BLaER1 (cell line): Measurements from ENCODE around the gene MMP20.
"Not testable (repeated sequence)": the region's sequence is repeated elsewhere in the genome, so short reads cannot be mapped to it uniquely, and the experiment has no call there.

Experiments used
- H3K27ac ChIP-seq: shearing (Covaris generic); formaldehyde crosslinking; 2 replicates; pipeline ENCODE4 v1.8.1; 2022
- H3K27me3 ChIP-seq: shearing (Covaris generic); formaldehyde crosslinking; 2 replicates; pipeline ENCODE4 v1.8.1; 2022
- H3K36me3 ChIP-seq: shearing (Covaris generic); formaldehyde crosslinking; 2 replicates; pipeline ENCODE4 v1.8.1; 2022
- H3K4me1 ChIP-seq: shearing (Covaris generic); formaldehyde crosslinking; 2 replicates; pipeline ENCODE4 v1.8.1; 2022
- H3K4me2 ChIP-seq: shearing (Covaris generic); formaldehyde crosslinking; 2 replicates; pipeline ENCODE4 v1.8.1; 2022
- H3K4me3 ChIP-seq: shearing (Covaris generic); formaldehyde crosslinking; 2 replicates; pipeline ENCODE4 v1.8.1; 2022
- H3K9ac ChIP-seq: shearing (Covaris generic); formaldehyde crosslinking; 2 replicates; pipeline ENCODE4 v1.8.1; 2022
- H3K9me3 ChIP-seq: shearing (Covaris generic); formaldehyde crosslinking; 2 replicates; pipeline ENCODE4 v1.8.1; 2022
- H4K20me1 ChIP-seq: shearing (Covaris generic); formaldehyde crosslinking; 2 replicates; pipeline ENCODE4 v1.8.1; 2022
- Cebpa-rat ChIP-seq: shearing (Covaris generic); IDR thresholded peaks from 2 replicates; pipeline ENCODE4 v1.8.1; 2022

MMP20 gene

DNA sequence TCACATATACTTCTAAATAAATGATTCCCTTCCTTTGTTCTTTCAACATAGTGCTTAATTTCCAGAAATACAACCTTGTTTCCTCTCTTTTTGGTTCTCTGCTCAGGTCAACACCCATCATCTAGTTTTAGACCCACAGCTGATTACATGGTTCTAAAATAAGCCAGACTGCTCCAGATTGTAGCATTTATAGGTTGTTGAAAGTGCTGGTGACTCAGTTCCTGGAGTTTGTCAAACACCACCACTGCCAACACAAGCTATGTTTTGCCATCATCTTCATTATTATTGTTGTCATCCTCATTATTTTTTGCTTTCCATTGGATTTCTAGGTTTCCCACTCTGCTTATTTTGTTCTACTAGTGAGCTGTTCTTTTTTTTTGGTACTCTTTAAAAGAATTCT lies 22.3 kb upstream of the MMP20 start:
- Histone ChIP-seq H3K9ac (no peak overlapping the region), H3K27me3 (no peaks in the 10 kb centered on the region), H4K20me1 (no peaks in the 10 kb centered on the region), H3K4me2 (no peak overlapping the region), H3K36me3 (no peaks in the 10 kb centered on the region), H3K27ac (no peak overlapping the region), H3K9me3 (no peaks in the 10 kb centered on the region), H3K4me3 (no peak overlapping the region), H3K4me1 (no peaks in the 10 kb centered on the region)
- no peak for TF ChIP-seq Cebpa-rat

- no peaks in the 10 kb centered on the region for H4K20me1 ChIP-seq
- no peak for TF ChIP-seq Cebpa-rat
- H3K4me3 ChIP-seq: no peak overlapping the region
- H3K27me3 ChIP-seq: no peaks in the 10 kb centered on the region
- no peak overlapping the region for H3K9ac ChIP-seq
- no peak overlapping the region for H3K27ac ChIP-seq
- H3K9me3 ChIP-seq: no peaks in the 10 kb centered on the region
- H3K36me3 ChIP-seq: no peaks in the 10 kb centered on the region
- H3K4me2 ChIP-seq: no peak overlapping the region
- no peaks in the 10 kb centered on the region for H3K4me1 ChIP-seq
Observed at GRCh38 chr11:102643941-102644340, 18.8 kb upstream of the MMP20 start.

GRCh38 chr11:102640946-102641345 lies 15.8 kb upstream of the MMP20 start:
- H3K4me3 ChIP-seq: no peak overlapping the region
- TF ChIP-seq Cebpa-rat: no peak
- H3K4me1 ChIP-seq: no peaks in the 10 kb centered on the region
- no peaks in the 10 kb centered on the region for H3K27me3 ChIP-seq
- no peak overlapping the region for H3K9ac ChIP-seq
- no peaks in the 10 kb centered on the region for H3K36me3 ChIP-seq
- H3K9me3 ChIP-seq: no peaks in the 10 kb centered on the region
- no peak overlapping the region for H3K4me2 ChIP-seq
- no peaks in the 10 kb centered on the region for H4K20me1 ChIP-seq
- H3K27ac ChIP-seq: no peak overlapping the region

- Histone ChIP-seq H3K9me3 (no peaks in the 10 kb centered on the region), H3K36me3 (no peaks in the 10 kb centered on the region), H3K27me3 (no peaks in the 10 kb centered on the region), H3K4me3 (no peak overlapping the region), H3K4me2 (no peak overlapping the region), H4K20me1 (no peaks in the 10 kb centered on the region), H3K9ac (no peak overlapping the region), H3K27ac (no peak overlapping the region), H3K4me1 (no peaks in the 10 kb centered on the region)
- no peak for TF ChIP-seq Cebpa-rat
Observed at GRCh38 chr11:102639656-102640055, 14.5 kb upstream of the MMP20 start.

DNA sequence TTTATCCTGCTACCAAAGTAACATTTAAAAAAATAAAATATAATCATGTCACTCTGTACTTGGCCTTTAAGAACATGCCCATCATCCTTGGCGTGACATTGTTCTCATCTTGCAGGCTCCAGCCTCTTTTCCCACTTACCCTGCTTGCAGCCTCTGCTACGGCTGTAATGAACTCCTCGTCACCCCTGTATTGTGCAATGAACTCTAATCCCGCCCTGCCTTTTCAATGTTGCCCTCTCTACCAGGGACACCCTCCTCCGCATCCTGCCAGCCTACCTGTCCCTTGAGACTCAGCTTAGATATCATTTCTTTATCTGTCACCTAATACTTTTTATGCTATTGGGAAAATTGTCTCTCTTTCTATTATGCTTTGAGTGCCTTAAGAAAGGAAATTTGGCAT lies 12.6 kb upstream of the MMP20 start:
- H3K4me2 ChIP-seq: no peak overlapping the region
- H3K4me1 ChIP-seq: no peaks in the 10 kb centered on the region

DNA sequence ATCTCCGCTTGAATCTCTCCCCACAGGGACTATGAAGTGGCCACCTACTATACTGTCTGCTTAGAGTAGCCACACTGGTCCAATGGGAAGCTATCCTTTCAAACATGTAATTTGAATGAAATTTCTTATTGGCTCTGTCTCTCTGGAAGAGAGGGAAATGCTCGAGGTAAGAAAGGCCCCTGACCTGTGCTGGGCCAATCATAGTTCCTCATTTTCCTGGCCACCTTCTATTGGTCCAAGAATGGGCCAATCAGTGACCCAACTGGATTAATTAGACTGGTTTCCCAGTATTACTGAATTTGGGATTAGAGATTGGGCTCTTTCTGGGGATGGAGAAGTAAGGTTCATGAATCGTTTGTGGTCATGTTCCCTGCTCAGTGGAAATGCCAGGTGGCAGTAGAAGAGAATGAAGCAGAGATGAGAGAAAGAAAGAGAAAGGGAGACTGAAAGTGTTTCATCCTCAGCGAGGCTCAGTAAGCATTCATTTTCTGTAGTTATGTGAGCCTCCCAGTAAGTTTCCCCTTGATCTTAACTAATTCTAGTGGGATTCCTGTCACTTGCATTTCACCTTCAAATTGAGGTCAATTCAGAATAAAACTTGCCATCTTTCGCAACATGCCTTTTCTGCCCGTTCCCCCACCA lies 8.4 kb upstream of the MMP20 start:
- H3K4me1 ChIP-seq: no peaks in the 10 kb centered on the region
- no peak for TF ChIP-seq Cebpa-rat
- H3K9ac ChIP-seq: no peak overlapping the region
- H3K4me3 ChIP-seq: no peak overlapping the region
- no peaks in the 10 kb centered on the region for H3K9me3 ChIP-seq
- H4K20me1 ChIP-seq: no peaks in the 10 kb centered on the region
- no peaks in the 10 kb centered on the region for H3K27me3 ChIP-seq
- H3K4me2 ChIP-seq: no peak overlapping the region
- no peaks in the 10 kb centered on the region for H3K36me3 ChIP-seq
- no peak overlapping the region for H3K27ac ChIP-seq

More for the DNA sequence above, 12.6 kb upstream of the MMP20 start:
- H3K9ac ChIP-seq: no peak overlapping the region
- no peak overlapping the region for H3K4me3 ChIP-seq
- no peak overlapping the region for H3K27ac ChIP-seq
- no peaks in the 10 kb centered on the region for H3K36me3 ChIP-seq
- no peaks in the 10 kb centered on the region for H3K9me3 ChIP-seq
- TF ChIP-seq Cebpa-rat: no peak
- no peaks in the 10 kb centered on the region for H3K27me3 ChIP-seq
- H4K20me1 ChIP-seq: no peaks in the 10 kb centered on the region

DNA sequence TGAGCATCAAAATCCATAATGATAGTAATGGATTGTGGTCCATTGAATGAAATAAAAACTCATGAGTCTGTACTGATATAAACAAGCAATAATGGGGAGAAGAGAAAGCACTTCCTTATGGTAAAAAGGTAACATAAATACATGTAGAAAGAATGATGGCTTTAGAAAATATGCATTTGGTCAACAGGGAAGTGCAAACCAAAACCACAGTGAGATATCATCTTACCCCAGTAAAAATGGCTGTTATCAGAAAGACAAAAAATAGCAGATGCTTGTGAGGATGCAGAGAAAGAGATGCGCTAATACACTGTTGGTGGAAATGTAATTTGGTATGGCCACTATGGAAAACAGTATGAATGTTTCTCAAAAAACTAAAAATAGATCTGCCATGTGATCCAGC lies 6.9 kb upstream of the MMP20 start:
- H3K36me3 ChIP-seq: no peaks in the 10 kb centered on the region
- H3K4me3 ChIP-seq: no peak overlapping the region
- H3K27ac ChIP-seq: no peak overlapping the region
- no peaks in the 10 kb centered on the region for H3K9me3 ChIP-seq
- no peaks in the 10 kb centered on the region for H3K27me3 ChIP-seq
- H3K4me1 ChIP-seq: no peaks in the 10 kb centered on the region
- no peak for TF ChIP-seq Cebpa-rat
- no peak overlapping the region for H3K4me2 ChIP-seq
- no peaks in the 10 kb centered on the region for H4K20me1 ChIP-seq
- H3K9ac ChIP-seq: no peak overlapping the region

- no peaks in the 10 kb centered on the region for H3K9me3 ChIP-seq
- H3K27ac ChIP-seq: no peak overlapping the region
- no peaks in the 10 kb centered on the region for H3K27me3 ChIP-seq
- no peak for TF ChIP-seq Cebpa-rat
- no peaks in the 10 kb centered on the region for H3K36me3 ChIP-seq
- no peak overlapping the region for H3K4me3 ChIP-seq
- H3K4me2 ChIP-seq: no peak overlapping the region
- H4K20me1 ChIP-seq: no peaks in the 10 kb centered on the region
- H3K4me1 ChIP-seq: no peaks in the 10 kb centered on the region
- H3K9ac ChIP-seq: no peak overlapping the region
Observed at GRCh38 chr11:102630598-102631448, 5.7 kb upstream of the MMP20 start.

DNA sequence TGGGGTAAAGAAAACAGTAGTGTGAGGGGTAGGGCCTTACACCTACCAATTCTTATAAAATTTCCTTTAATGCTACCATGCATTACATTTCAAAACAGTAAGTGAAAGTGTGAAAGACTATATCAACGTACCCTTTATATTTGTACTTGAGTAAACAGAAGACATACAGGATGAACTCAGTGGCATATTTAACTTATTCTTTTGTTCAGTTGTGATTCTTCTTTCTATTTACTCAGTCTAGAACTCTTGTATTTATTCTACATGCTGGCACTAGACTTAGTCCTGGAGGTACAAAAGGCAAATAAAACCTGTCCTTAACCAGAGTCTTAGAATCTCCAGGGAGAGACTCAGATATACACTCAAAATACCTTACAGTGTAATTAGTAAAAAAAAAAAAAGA lies 4.8 kb upstream of the MMP20 start:
- not testable (repeated sequence) for H4K20me1 ChIP-seq, H3K4me1 ChIP-seq, H3K9me3 ChIP-seq, H3K4me2 ChIP-seq, H3K36me3 ChIP-seq, H3K9ac ChIP-seq, H3K4me3 ChIP-seq, H3K27ac ChIP-seq, H3K27me3 ChIP-seq

DNA sequence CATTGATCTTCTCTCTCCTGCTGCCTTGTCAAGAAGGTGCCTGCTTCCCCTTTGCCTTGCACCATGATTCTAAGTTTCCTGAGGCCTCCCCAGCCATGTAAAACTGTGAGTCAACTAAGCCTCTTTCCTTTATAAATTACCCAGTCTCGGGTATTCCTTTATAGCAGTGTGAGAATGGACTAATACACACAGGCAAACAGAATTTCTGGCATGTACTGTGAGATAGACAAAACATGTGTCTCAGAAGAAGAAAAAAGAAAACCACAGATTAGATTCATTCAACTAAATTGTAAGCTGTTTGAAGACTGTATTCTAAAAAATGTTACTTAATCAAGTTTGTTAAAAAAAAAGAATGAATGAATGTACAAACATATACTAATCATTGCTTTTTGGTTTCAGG lies 1.5 kb upstream of the MMP20 start:
- no peak overlapping the region for H3K4me3 ChIP-seq
- no peaks in the 10 kb centered on the region for H3K4me1 ChIP-seq
- H3K27me3 ChIP-seq: no peaks in the 10 kb centered on the region
- H3K27ac ChIP-seq: no peak overlapping the region
- no peaks in the 10 kb centered on the region for H3K36me3 ChIP-seq
- no peaks in the 10 kb centered on the region for H4K20me1 ChIP-seq
- no peak overlapping the region for H3K4me2 ChIP-seq
- no peak for TF ChIP-seq Cebpa-rat
- H3K9me3 ChIP-seq: no peaks in the 10 kb centered on the region
- H3K9ac ChIP-seq: no peak overlapping the region
